GM19467 (cell line): Measurements from ENCODE around the gene ZNF687.

Source experiments
- ATAC-seq: cut with Tn5 transposase; IDR thresholded peaks from one replicate; pipeline ENCODE4 v1.9.1; 2021; ENCODE audit warnings: mild to moderate bottlenecking, moderate library complexity; ENCODE audit not compliant: unreplicated experiment

ZNF687 gene

DNA sequence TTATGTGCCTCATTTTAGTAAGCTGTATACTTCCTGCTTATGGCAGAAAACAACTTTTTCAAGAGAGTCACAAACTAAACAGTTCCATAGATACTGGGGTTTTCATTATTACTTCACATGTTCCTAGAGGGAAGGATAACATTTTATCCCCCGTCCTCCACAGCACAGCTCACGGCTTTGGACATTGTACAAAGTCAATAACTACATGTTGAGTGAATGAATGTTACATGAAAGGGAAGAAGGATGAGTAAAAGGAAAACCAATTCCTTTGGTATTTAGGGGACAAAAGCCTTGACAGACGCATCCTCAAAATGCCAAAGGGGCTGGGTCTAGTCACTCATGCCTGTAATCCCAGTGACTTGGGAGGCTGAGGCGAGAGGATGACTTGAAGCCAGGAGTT lies 30.3 kb downstream of the ZNF687 start:
- no peak for ATAC-seq

DNA sequence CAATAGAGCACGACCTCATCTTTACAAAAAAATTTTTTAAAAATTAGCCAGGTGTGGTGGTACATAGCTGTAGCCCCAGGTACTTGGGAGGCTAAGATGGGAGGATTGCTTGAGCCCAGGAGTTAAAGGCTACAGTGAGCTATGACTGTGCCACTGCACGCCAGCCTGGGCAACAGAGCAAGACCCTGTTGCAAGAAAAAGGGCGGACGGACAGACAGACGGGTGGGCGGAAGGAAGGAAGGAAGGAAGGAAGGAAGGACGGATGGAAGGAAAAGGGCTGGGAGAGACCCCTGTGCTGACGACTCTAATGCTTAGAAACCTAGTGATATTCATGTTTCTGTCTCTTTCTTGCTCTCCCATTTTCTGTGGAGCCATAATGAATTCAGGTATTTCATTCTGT lies 30.7 kb downstream of the ZNF687 start:
- ATAC-seq, result no peak

DNA sequence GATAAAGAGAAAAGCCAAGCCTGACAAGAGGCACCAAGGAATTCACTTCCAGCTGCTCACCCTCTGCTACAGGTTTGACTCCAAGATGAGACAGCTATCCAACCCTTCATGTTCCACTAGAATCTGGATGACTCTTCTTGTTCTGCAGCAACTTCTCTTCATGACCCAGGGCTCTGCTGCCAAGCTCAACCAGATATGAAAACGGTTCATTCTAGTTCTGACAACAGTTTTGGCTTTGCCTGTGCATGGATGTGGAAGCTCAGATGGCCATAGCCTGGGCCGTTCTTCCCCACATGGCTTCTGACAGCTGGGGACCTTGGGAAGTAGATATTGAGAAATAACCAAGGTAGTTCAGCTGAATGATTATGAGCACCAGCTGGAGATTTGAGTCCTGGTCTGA lies 31.4 kb downstream of the ZNF687 start:
- no peak for ATAC-seq

DNA sequence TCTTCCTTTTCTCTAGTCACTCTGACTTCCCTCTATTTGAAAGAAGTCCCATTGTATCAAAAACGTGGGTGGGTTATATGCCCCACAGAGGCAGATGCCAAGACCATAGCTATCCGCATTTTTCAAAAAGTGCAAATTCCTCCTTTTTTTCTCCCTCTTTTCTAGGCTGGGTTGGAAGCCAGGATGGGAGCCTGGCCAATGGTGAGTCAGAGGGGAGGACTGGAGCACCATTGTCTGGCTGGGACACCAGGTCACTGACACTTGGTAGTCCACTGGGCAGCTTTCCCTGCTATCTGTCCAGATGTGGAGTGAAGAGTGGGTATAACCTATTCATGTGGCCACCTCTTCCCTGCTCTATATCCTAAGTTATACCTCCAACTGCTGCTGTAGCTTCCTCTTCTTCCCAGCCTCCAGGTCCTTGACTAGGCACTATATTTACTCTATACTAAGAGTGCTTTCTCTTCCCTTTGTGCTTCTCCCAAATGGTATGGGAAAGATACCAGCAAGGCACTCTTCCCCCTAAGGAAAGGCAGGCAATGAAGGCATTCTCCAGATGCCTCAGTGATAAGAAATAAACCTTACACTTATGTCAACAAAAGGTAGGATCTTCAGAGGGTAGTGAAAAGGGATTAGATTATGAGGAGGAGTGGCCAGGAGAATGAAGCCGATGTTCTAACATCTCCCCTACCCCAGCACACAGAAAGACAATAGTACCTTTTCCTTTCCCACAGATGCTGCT lies 32.2 kb downstream of the ZNF687 start:
- ATAC-seq, result no peak

DNA sequence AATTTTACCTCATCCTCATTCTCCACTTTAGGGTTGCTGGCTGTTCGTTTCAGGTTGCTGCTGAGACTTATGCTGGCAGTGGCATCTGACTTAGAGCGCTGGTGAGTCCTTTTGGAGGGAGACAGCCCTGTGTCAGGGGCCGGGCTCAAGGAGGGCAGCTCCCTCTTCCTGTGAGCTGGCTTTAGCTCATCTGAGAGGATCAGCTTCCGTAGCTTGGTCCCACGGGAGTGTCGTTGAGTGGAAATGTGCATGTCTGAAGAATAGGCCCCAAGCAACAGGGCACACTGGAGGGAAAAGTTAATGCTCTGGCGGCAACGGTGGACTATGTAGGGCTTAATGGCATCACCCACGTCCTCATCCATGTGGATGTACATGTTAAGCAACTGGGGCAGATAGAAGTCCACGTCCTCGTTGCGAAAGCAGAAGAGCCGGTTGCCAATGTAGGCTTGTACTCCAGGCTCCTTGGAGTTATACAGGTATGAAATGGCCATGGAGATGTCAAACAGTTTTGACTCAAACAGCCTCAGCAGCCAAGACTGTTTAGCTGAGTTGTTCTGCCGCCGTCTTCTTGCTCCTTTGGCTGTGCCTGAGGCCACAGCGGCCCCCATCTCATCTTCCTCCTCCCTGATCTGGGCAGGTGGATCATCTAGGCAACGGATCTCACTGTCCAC lies 33.6 kb downstream of the ZNF687 start:
- ATAC-seq, result no peak

DNA sequence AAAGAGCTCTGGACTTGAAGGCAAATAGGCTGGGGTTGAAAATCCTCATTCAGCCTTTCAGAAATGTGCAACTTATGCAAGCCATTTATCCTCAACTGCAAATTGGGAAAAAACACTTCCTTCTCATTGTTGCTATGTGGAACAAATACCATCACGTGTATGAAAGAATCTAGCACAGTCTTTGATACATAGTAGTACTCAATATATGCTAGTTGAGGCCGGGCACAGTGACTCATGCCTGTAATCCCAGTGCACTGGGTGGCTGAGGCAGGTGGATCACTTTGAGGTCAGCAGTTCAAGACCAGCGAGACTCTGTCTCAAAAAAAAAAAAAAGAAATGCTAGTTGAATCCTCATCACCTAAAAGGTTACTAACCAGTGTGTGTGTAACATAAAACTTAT lies 36.9 kb downstream of the ZNF687 start:
- no peak for ATAC-seq

DNA sequence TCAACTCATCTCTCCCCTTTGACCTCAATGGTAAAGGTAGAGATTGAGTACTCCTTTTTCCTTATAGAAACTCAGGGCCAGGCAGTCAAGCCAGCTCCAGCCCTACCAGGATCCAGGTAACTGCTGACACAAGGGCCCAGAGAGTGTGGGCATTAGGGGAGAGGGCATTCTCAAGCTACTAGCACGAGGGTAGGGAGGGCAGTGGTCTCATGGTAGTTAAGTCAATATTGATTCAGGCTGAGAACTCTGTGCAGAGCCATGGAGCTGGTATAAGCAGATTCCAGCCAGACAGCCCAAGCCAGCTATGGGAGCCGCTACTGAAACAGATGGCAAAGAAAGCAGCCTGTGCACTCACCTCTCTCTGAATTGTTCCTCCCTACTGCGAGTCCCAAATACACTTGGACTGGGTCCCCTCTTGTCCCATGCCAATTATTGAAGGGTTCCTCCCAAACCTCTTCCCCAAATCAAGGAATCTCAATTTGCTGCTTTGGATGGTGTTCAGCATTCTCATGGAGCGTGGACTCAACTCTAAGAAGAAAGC lies 42.4 kb downstream of the ZNF687 start:
- ATAC-seq, result no peak

DNA sequence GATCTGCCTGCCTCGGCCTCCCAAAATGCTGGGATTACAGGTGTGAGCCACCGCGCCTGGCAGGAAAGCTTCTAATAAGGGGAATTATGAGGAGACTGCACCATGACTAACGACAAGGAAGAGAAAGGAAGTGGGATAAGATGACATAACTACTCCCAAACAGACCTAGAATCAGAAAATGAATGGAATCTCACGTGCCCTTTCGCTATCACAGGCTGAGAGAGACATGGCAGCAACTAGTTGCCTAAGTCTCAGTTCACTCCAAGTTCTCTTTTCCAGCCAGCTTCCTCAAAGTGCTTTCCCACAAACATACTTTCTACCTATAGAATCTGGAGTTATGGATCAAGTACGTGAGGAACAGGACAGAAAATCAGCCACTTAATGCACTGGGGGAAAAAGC lies 43.1 kb downstream of the ZNF687 start:
- ATAC-seq, result no peak

DNA sequence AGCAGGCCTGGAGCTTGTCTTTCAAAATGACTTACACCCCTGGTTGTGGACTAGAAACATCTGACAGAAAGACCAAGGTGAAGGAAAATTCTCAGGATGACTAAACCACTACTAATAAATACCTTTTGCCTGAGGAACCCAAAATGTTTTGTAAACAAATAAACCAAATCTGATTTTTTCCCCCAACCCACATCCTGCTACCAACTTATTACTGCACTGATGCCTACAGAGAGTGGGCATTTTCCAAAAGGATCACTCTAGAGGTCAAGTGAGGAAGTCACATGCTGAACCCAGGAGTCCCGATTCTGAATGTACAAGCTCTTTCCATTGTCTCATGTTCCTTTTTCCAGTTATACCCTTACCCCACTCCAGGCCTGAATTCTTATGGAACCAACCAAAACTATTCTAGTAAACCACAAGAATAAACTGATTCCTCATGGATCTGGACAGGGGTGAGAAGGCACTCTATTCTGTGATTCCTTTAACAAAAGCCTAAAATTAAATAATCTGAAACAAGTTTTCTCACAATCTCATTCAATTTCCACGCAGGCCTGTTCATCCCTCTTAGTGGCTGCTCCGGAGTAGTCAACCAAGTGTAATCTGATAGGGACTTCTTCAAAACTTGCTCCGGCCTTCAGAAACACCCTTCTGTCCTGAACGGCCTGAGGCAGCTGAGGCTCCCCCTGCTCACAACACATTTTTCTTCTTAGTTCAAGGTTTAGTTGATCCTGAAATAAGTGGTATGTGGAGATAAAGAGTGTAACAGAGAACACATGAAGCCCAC lies 43.7 kb downstream of the ZNF687 start:
- no peak for ATAC-seq

DNA sequence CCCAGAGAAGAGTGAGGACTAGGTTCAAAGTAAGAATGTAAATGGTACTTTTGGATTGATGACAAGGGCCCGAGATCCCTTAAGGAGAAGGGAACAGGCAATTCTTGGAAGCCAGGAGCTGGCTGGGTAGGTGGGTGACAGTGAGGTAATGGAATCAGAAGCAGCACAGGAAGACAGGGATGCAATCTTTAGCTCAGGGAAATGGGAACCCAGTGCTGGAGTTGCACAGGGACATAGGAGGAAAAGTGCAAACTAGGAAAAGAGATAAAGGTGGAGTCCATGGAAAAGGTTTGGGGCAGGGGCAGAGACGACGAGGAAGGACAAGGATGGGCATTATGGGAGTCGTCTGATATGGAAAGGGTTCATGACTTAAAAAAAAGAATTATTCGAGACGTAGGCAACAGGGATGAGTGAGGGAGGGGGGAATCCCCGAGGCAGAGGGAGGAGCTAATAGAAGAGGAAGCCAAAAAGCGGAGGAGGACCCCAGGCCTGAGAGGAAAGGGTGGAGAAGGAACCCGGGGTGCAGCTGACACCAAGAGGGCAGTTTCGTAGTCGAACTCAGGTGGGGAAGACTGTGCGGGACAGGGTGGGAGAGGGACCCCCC lies 44.6 kb downstream of the ZNF687 start:
- peak; percentile 39 for ATAC-seq

DNA sequence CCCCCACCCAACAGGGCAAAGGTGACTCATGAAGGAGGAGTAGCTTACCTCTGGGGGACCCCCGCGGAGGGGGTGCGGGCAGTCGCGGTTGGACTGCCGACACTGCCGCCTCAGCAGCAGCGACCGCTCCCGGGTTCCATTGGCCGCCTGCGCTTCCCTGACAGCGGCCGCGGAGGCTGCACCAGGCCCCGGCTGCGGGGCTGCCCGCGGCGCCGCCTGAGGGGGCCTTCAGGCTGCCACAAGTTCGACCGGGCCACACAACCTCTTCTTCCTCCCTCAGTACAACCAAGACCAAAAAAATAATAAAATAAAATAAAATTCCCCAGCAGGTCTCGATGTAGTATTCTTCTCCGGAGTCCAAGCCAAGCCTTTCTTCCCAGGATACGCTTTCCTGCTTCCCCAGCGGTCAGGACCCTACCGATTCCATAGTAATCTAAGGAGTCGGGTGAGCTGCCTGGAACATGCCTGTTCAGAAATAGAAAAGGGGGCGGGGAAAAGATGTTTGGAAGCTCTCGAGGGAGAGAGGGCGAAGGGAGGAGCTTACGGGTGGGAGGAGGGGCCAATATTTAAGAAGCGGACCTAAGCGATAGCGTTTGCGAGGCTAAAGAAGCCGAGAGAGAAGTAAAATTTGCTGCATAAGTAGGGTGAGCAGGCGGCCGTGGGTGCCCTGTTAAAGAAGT lies 45.3 kb downstream of the ZNF687 start, which contains the start of gene PI4KB:
PI4KB (minus strand) TSS at position 194 of the 680 bp plus-strand sequence. CDS start 10,935 bp downstream, outside the sequence.
- peak; percentile 69 for ATAC-seq

DNA sequence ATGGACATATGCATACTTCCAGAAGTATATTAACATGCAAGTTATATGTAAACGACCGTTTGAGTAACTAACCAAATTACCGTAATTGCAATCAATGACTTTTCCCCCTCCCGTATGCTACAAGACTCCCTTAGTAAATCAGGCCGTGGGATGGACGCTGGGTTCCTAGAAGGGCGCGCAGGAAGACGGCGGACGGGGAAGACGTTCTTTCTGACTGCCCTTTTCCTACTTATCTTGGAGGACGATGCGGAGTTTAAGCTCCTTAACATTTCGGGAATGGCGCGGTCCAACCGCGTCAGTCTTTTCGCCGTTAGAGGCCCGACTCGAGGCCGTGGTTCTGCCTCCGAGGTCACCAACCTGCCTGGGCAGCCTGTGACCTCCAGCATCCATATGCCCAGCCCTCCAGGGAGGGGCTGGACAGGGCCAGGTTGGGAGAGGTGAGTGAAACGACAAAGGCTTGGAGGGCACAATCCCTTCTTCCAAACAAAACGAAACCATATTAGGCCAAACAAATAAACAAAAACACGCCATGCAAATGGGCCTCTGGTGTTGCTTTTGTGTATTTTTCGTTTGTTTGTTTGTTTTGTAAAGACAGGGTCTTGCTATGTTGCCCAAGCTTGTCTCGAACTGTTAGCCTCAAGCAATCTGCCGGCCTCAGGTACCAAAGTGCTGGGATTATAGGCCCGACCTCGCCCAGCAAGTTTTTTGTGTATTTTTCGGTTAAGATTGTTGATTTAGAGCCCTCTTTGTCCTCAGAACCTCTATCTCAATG lies 46.0 kb downstream of the ZNF687 start:
- ATAC-seq, result no peak

DNA sequence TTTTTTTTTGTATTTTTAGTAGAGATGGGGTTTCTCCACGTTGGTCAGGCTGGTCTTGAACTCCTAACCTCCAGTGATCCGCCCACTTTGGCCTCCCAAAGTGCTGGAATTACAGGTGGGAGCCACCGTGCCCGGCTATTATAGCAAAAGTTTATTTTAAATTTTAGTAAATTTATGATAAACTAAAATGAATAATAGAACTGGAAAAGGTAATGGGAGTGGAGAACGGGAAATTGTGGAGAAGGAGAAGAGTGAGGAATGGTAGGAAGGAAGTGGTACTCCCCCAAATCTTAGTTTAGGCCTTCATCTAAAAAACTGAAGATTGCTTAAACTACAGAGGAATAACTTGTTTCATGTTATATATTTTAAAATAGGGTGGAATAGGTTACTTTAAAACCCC lies 52.7 kb downstream of the ZNF687 start:
- no peak for ATAC-seq

DNA sequence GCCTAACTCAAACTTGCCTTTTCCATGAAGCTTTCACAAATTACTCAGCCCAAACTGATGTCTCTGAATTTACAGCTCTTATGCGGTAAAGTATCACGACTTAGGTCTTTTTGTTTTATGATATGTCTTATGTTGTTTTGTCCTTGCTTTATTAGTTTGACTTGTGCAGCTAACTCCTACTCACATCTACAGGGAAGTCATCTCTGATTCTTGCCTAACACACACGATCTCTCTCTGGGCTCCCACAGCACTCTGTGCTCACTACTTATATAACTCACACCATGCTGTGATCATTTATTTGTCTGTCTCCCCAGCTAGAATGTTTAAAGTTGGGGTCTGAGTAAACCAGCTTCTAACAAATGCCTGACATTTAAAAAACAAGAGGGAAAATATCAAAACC lies 54.5 kb downstream of the ZNF687 start:
- no peak for ATAC-seq

DNA sequence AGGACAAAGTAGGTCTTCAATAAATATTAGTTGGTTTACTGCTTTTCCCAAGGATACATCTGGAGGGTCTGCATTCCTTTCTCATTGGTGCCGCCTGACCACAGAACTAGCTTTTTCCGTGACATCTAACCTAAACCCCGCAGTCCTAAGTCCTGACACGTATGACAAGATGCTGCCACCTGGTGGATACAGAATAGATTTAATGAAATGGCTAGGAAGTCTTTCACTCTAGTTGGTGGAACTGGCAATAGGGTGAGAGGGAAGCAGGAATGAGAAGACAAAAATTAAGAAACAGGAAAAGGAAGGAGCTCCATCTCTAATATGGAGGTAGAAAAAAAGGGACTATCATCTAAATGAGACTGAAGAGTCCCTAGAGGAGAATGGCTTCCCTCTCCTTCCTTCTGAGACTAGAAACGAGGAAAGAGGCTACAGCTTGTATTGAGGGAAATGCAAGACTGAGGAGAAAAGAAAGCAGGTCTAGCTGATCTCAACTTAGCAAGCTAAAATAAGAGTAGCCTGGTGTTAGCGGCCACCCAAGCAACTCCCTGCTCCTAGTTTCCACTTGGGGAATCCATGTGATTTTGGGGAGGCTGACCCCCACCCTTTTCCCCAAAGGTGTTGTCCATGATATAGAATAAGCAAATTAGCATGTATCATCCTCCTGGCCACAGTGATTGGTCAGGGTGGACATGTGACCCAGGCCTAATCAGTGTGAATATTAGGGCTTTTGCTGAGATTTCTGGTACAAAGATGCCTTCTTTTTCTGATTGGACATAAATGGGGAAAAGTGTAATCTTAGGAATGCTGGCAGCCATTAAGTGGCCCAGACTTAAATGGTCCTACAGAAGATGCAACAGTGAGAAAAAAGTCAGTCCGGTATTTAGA lies 59.0 kb downstream of the ZNF687 start:
- ATAC-seq, result no peak
